K562 (cell line): ENCODE measurements around the gene TOX2. TPM values are rescaled to one million over a fixed set of nuclear protein-coding genes. Genes with fewer than 3 reads are reported as not detected.

Experiments
- ATAC-seq: fragments of 200-7000 bp; cut with Tn5 transposase; 3 replicates; pipeline ENCODE4 v1.9.1; 2020; ENCODE audit warnings: moderate library complexity
- BruUV-seq: library from RNA; stranded (reverse); fragments of 400-500 nt; replicated peaks from 2 replicates; lab custom pipeline; 2021; lab: Mats Ljungman, UMichigan
- CTCF ChIA-PET: fragments of 300-600 bp; formaldehyde crosslinking; extraction: SDS; loops from one replicate; lab custom pipeline; 2021; ENCODE audit warnings: low intra/inter-chr PET ratio; lab: Yijun Ruan, JAX
- POLR2A ChIA-PET: fragments of 300-600, 350-650 bp; sonication (Branson Sonifier 250); formaldehyde crosslinking; extraction: SDS; loops from one replicate; lab custom pipeline; 2021; ENCODE audit warnings: antibody characterized with exemption, inconsistent platforms; lab: Yijun Ruan, JAX
- DNase-seq, 4 experiments: peaks; one replicate each; pipeline versions ENCODE4 v3.0.0 to v3.0.0-alpha.2; 2011 to 2018; ENCODE audit warnings: low spot score in 3 of 4, mixed read lengths in 3 of 4; ENCODE audit errors: extremely low read depth in 1 of 4
- FAIRE-seq: peaks from 2 replicates; lab custom pipeline; 2011; peaks lifted over from hg19 to GRCh38; lab: Jason Lieb, UNC
- H2AFZ ChIP-seq: 2 replicates; pipeline ENCODE4 v1.6.0; 2011; ENCODE audit warnings: low read depth, low read length, control low read depth, inconsistent platforms
- H3K27ac ChIP-seq: fragments of 200-600 bp; 3 replicates; pipeline ENCODE4 v1.8.0; 2011; ENCODE audit warnings: low read depth, mild to moderate bottlenecking, control low read depth, inconsistent platforms, low read length, moderate library complexity, mixed read lengths; ENCODE audit errors: extremely low read depth
- H3K27me3 ChIP-seq, 2 experiments: fragments of 300-600 bp in 1 of 2; 2 replicates in 1 of 2; 3 replicates in 1 of 2; pipeline versions ENCODE4 v1.6.0 to v1.8.0; 2011; ENCODE audit warnings: inconsistent platforms in 2 of 2, low read length in 2 of 2, mild to moderate bottlenecking in 1 of 2, mixed read lengths in 1 of 2, moderate library complexity in 1 of 2; ENCODE audit not compliant: control insufficient read depth in 2 of 2, insufficient read depth in 2 of 2
- H3K36me3 ChIP-seq: fragments of 300-600 bp; 3 replicates; pipeline ENCODE4 v1.8.0; 2011; ENCODE audit warnings: mild to moderate bottlenecking, low read length, inconsistent platforms; ENCODE audit not compliant: control insufficient read depth, insufficient read depth
- H3K4me1 ChIP-seq, 2 experiments: fragments of 200-600 bp in 1 of 2; replicated peaks in 1 of 2; 2 replicates in 1 of 2; 3 replicates in 1 of 2; pipeline versions ENCODE4 v1.5.1 to v1.8.0; 2011; ENCODE audit warnings: inconsistent platforms in 2 of 2, low read length in 2 of 2, mild to moderate bottlenecking in 1 of 2, mixed read lengths in 1 of 2, moderate library complexity in 1 of 2; ENCODE audit not compliant: control insufficient read depth in 2 of 2, insufficient read depth in 2 of 2
- H3K4me2 ChIP-seq: 2 replicates; pipeline ENCODE4 v1.6.1; 2011; ENCODE audit warnings: low read length, control low read depth, inconsistent platforms, mixed read lengths; ENCODE audit not compliant: insufficient read depth
- H3K4me3 ChIP-seq: fragments of 200-600 bp; sonication (generic), shearing (Covaris generic); 2 replicates; pipeline ENCODE4 v1.5.1; 2016; ENCODE audit warnings: control low read depth, inconsistent platforms
- H3K79me2 ChIP-seq: fragments of 200-600 bp; 3 replicates; pipeline ENCODE4 v1.8.0; 2011; ENCODE audit warnings: low read length, inconsistent platforms; ENCODE audit not compliant: control insufficient read depth, insufficient read depth
- H3K9ac ChIP-seq, 2 experiments: 2 replicates each; pipeline versions ENCODE4 v1.6.0 to v1.6.1; 2011; ENCODE audit warnings: low read depth in 2 of 2, low read length in 2 of 2, control low read depth in 1 of 2, inconsistent platforms in 1 of 2, mild to moderate bottlenecking in 1 of 2, mixed read lengths in 1 of 2; ENCODE audit not compliant: insufficient read depth in 1 of 2
- H3K9me1 ChIP-seq: one replicate; pipeline ENCODE4 v1.6.0; 2011; ENCODE audit warnings: inconsistent platforms, mild to moderate bottlenecking, low read length, moderate library complexity; ENCODE audit not compliant: control insufficient read depth, insufficient read depth
- H3K9me3 ChIP-seq: replicated peaks from 2 replicates; pipeline ENCODE4 v1.5.1; 2011; ENCODE audit warnings: low read depth, low read length, inconsistent platforms; ENCODE audit not compliant: control insufficient read depth, insufficient read depth
- H4K20me1 ChIP-seq: replicated peaks from 2 replicates; pipeline ENCODE4 v1.6.1; 2011; ENCODE audit warnings: low read length, inconsistent platforms, mixed read lengths; ENCODE audit not compliant: control insufficient read depth, insufficient read depth
- ADNP ChIP-seq: fragments of 200-800 bp; sonication (Bioruptor generic); IDR thresholded peaks from 2 replicates; pipeline ENCODE4 v1.6.1; 2016; ENCODE audit warnings: missing genetic modification characterization, missing compliant biosample characterization
- DACH1 ChIP-seq: fragments of 450-650 bp; IDR thresholded peaks from 2 replicates; pipeline ENCODE4 v1.6.1; 2018; ENCODE audit not compliant: partially characterized antibody
- DNMT1 ChIP-seq: fragments of 450-650 bp; IDR thresholded peaks from 2 replicates; pipeline ENCODE4 v1.6.1; 2016; ENCODE audit warnings: antibody characterized with exemption, mild to moderate bottlenecking
- HDAC6 ChIP-seq: IDR thresholded peaks from 2 replicates; pipeline ENCODE4 v1.6.1; 2012; ENCODE audit warnings: low read depth, mild to moderate bottlenecking, control low read depth, inconsistent platforms, low read length, moderate library complexity
- MECOM ChIP-seq: fragments of 250-450 bp; sonication (Bioruptor Pico); IDR thresholded peaks from 2 replicates; pipeline ENCODE4 v1.8.0; 2022; ENCODE audit warnings: inconsistent platforms
- PHTF2 ChIP-seq: fragments of 250-450 bp; sonication (Bioruptor Pico); IDR thresholded peaks from 2 replicates; pipeline ENCODE4 v1.5.0; 2021; ENCODE audit warnings: mild to moderate bottlenecking
- POLR3A ChIP-seq: IDR thresholded peaks from 2 replicates; pipeline ENCODE4 v1.6.1; 2011; ENCODE audit warnings: borderline replicate concordance, mild to moderate bottlenecking, moderate library complexity; ENCODE audit not compliant: insufficient read length, insufficient read depth; ENCODE audit errors: extremely low read depth
- RFX1 ChIP-seq: fragments of 450-650 bp; IDR thresholded peaks from 2 replicates; pipeline ENCODE4 v1.6.1; 2016; ENCODE audit warnings: mild to moderate bottlenecking, moderate library complexity
- SIRT6 ChIP-seq: IDR thresholded peaks from one replicate; pipeline ENCODE4 v1.6.1; 2012; ENCODE audit warnings: low read depth, mild to moderate bottlenecking, control low read depth, inconsistent platforms, low read length, moderate library complexity
- STAT6 ChIP-seq: sonication (generic); formaldehyde crosslinking; IDR thresholded peaks from 2 replicates; pipeline ENCODE4 v1.8.1; 2023; ENCODE audit warnings: mild to moderate bottlenecking, missing genetic modification reagents
- ZC3H11A ChIP-seq: IDR thresholded peaks from 2 replicates; pipeline ENCODE4 v1.6.1; 2012; ENCODE audit warnings: low read depth, low read length, improper control_type of control experiment
- ZNF232 ChIP-seq: sonication (generic); formaldehyde crosslinking; IDR thresholded peaks from 2 replicates; pipeline ENCODE4 v1.8.0; 2022; ENCODE audit warnings: mild to moderate bottlenecking, missing genetic modification reagents
- ZNF655 ChIP-seq: fragments of 250-450 bp; sonication (Bioruptor Pico); IDR thresholded peaks from 2 replicates; pipeline ENCODE4 v1.5.0; 2021
- ZNF830 ChIP-seq: fragments of 250-450 bp; sonication (Bioruptor Pico); IDR thresholded peaks from 2 replicates; pipeline ENCODE4 v1.5.0; 2021; ENCODE audit warnings: mild to moderate bottlenecking
- WGBS: fragments of 100-300 bp; shearing (Covaris generic); methylation state at CpG from one replicate; pipeline ENCODE4 v1.1.6; 2016; ENCODE audit warnings: low coverage, mixed read lengths; ENCODE audit not compliant: insufficient coverage; ENCODE audit errors: missing lambda C conversion rate; 5-methylcytosine and 5-hydroxymethylcytosine counted together
- in situ Hi-C: fragments of 300-500 bp; cut with MboI; formaldehyde crosslinking; loops from 4 replicates; pipeline ENCODE4 v1.15.0; 2018; ENCODE audit warnings: inconsistent platforms, mixed read lengths
- intact Hi-C: fragments of 100-400 bp; cut with micrococcal nuclease; formaldehyde crosslinking; loops from 2 replicates; pipeline ENCODE4 v1.14.2; 2022
- polyA plus RNA-seq, 8 experiments: library from polyadenylated mRNA; depleted of rRNA in 4 of 8; stranded (reverse) in 5 of 8; unstranded in 3 of 8; fragments of >200 nt; fragmentation: Nextera tagmentation in 2 of 8; fragmentation: Illumina TruSeq in 1 of 8; extraction: Ambion mirVana in 2 of 8; extraction: Trizol in 1 of 8; gene quantifications; 2 replicates each; pipeline versions ENCODE4 v1.2.1 to v1.2.3, GENCODE V29; 2011 to 2014; ENCODE audit warnings: inconsistent platforms in 1 of 8, missing spikeins in 1 of 8
- total RNA-seq, 7 experiments: library from RNA; depleted of rRNA in 6 of 7; stranded (reverse); fragments of >200 nt in 6 of 7; fragmentation: Illumina TruSeq in 2 of 7; extraction: Trizol in 2 of 7; gene quantifications; 2 replicates each; pipeline versions ENCODE4 v1.2.1 to v1.2.3, GENCODE V29; 2011 to 2021; ENCODE audit warnings: low replicate concordance in 1 of 7
- TF ChIP-seq, protein P1 (sequence below): fragments of 450-650 bp; IDR thresholded peaks from 2 replicates; pipeline ENCODE4 v1.7.1; 2018; ENCODE audit warnings: mild to moderate bottlenecking, low read depth; ENCODE audit not compliant: partially characterized antibody

TOX2 gene
- total and polyA plus RNA-seq, 9 of the 15 experiments (the other 6 are each of a cell fraction or from before 2014, with no cell fraction given) = not detected

- no peak for TF ChIP-seq SIRT6
Observed at GRCh38 chr20:44020406-44021148, 105.9 kb downstream of the TOX2 start (continued).

GRCh38 chr20:44021186-44021585 lies 106.5 kb downstream of the TOX2 start:
- intact Hi-C loops (no loop called here), in situ Hi-C loops (no loop called here)
- Histone ChIP-seq H3K4me2 (no peak overlapping the region), H3K36me3 (no peaks in the 10 kb centered on the region), H4K20me1 (no peaks in the 10 kb centered on the region; the same call in 1 of the 2 replicates), H3K27ac (no peak overlapping the region), H2AFZ (no peak overlapping the region), H3K9ac (no peak overlapping the region), H3K4me1 (peaks cover 0 to 9% of the 10 kb centered on the region in 2 experiments; a peak in 3 of 5 replicates), H3K27me3 (peaks cover 4 to 48% of the 10 kb centered on the region in 2 experiments; a peak in 3 of 5 replicates), H3K79me2 (no peaks in the 10 kb centered on the region), H3K4me3 (no peak overlapping the region), H3K9me1 (peaks cover 4% of the 10 kb centered on the region), H3K9me3 (no peaks in the 10 kb centered on the region)
- ChIA-PET POLR2A (no interaction called here), CTCF (no interaction called here)
- ATAC-seq (no peak), FAIRE-seq (no peak), DNase-seq (no peak)
- 17% methylated on average over 6 of the region's 6 CpGs for WGBS
- TF ChIP-seq MECOM (CRISPR knock-in tag) (no peak), ADNP (tag) (no peak), STAT6 (CRISPR knock-in tag) (no peak), DACH1 (no peak), ZNF830 (CRISPR knock-in tag) (no peak), POLR3A (no peak), ZNF232 (CRISPR knock-in tag) (no peak), ZC3H11A (no peak), DNMT1 (no peak), ZNF655 (no peak), HDAC6 (no peak), PHTF2 (CRISPR knock-in tag) (no peak), RFX1 (no peak)
- TF ChIP-seq, protein P1, sequence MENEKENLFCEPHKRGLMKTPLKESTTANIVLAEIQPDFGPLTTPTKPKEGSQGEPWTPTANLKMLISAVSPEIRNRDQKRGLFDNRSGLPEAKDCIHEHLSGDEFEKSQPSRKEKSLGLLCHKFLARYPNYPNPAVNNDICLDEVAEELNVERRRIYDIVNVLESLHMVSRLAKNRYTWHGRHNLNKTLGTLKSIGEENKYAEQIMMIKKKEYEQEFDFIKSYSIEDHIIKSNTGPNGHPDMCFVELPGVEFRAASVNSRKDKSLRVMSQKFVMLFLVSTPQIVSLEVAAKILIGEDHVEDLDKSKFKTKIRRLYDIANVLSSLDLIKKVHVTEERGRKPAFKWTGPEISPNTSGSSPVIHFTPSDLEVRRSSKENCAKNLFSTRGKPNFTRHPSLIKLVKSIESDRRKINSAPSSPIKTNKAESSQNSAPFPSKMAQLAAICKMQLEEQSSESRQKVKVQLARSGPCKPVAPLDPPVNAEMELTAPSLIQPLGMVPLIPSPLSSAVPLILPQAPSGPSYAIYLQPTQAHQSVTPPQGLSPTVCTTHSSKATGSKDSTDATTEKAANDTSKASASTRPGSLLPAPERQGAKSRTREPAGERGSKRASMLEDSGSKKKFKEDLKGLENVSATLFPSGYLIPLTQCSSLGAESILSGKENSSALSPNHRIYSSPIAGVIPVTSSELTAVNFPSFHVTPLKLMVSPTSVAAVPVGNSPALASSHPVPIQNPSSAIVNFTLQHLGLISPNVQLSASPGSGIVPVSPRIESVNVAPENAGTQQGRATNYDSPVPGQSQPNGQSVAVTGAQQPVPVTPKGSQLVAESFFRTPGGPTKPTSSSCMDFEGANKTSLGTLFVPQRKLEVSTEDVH = no peak
- no TSS peak for BruUV-seq
